Esophagus muscularis mucosa (tissue), 4 donors: ENCODE results near the gene SNCG. TPM values are rescaled to one million over a fixed set of nuclear protein-coding genes. Genes with fewer than 3 reads are reported as not detected.
"Not testable (repeated sequence)": the region's sequence is repeated elsewhere in the genome, so short reads cannot be mapped to it uniquely, and the experiment has no call there.

Source experiments
- DNase-seq: peaks from one replicate; pipeline ENCODE4 v3.0.0-alpha.2; 2017; ENCODE audit errors: extremely low spot score
- H3K27ac ChIP-seq, 4 donors: fragments of 200-600 bp; sonication (generic); replicated peaks in 1 of 4; 1 replicate in 3 of 4; 2 replicates in 1 of 4; pipeline ENCODE4 v1.5.1; 2016 to 2019; ENCODE audit warnings: mild to moderate bottlenecking in 1 of 4
- H3K27me3 ChIP-seq, 4 donors: fragments of 200-600 bp; sonication (generic); one replicate each; pipeline versions ENCODE4 v1.5.1 to v1.6.0; 2016 to 2019
- H3K36me3 ChIP-seq, 4 donors: fragments of 200-600 bp; sonication (generic); one replicate each; pipeline ENCODE4 v1.5.1; 2016 to 2019
- H3K4me1 ChIP-seq, 4 donors: fragments of 200-600 bp; sonication (generic); one replicate each; pipeline ENCODE4 v1.5.1; 2016 to 2019
- H3K4me3 ChIP-seq, 4 donors: fragments of 200-600 bp; sonication (generic); 1 replicate in 2 of 4; 2 replicates in 2 of 4; pipeline ENCODE4 v1.5.1; 2016 to 2019; ENCODE audit warnings: mild to moderate bottlenecking in 4 of 4, moderate library complexity in 1 of 4
- H3K9me3 ChIP-seq, 4 donors: fragments of 200-600 bp; sonication (generic); 1 replicate in 3 of 4; 2 replicates in 1 of 4; pipeline ENCODE4 v1.5.1; 2016 to 2019
- EP300 ChIP-seq: sonication (generic); formaldehyde crosslinking; IDR thresholded peaks from one replicate; pipeline ENCODE4 v1.6.1; 2017; ENCODE audit warnings: antibody characterized with exemption
- POLR2A ChIP-seq: fragments of 450-650 bp; IDR thresholded peaks from one replicate; pipeline ENCODE4 v1.6.1; 2017; ENCODE audit warnings: antibody characterized with exemption, moderate library complexity, mild to moderate bottlenecking, low read depth
- POLR2AphosphoS5 ChIP-seq, 2 donors: sonication (generic); formaldehyde crosslinking; IDR thresholded peaks; one replicate each; pipeline ENCODE4 v1.6.1; 2017; ENCODE audit warnings: antibody characterized with exemption in 2 of 2
- WGBS: methylation state at CpG from one replicate; pipeline ENCODE4 v1.1.5; 2018; 5-methylcytosine and 5-hydroxymethylcytosine counted together
- intact Hi-C: fragments of 100-400 bp; cut with DNase I; formaldehyde crosslinking; loops from one replicate; pipeline ENCODE4 v1.15.1; 2023
- total RNA-seq, 4 donors: library from RNA; depleted of rRNA; stranded (reverse); fragments of >200 nt; gene quantifications; one replicate each; pipeline versions ENCODE4 v1.1.0 to v1.2.1, GENCODE V29; 2016
- TF ChIP-seq, protein P1 (sequence below), 3 experiments: fragments of 200-600 bp in 2 of 3; fragments of 450-650 bp in 1 of 3; sonication (generic) in 2 of 3; IDR thresholded peaks; one replicate each; pipeline ENCODE4 v1.5.1; 2017 to 2019; ENCODE audit warnings: antibody characterized with exemption in 3 of 3, mild to moderate bottlenecking in 2 of 3, moderate library complexity in 1 of 3

The SNCG gene
- total RNA-seq, 4 donors from 2014 or later, result 13.3 to 41.6 (median 30.6) TPM

DNA sequence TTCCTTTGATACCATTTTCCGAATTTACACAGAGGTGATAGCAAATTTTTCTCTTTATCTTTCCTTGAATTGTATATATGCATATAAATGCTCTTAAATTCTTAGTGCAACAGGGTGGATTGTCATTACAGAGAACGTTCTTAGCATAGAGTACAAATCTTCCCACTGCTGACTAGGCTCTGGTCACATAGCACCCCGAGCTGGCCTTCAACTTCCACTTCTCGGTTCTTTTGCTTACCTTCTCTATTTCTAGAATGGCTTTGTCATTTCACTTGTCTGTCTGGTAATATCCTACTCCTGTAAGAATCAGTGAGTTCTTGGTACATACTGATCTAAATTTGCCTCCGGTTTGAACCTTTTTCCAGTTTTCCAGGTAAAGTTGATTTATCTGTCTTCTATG is 23.3 kb downstream of the SNCG start:
- Histone ChIP-seq H3K36me3 (peaks cover 0 to 1% (median 0%) of the 10 kb centered on the region in 4 donors), H3K4me1 (peaks cover 25 to 31% (median 29%) of the 10 kb centered on the region in 4 donors), H3K4me3 (no peak overlapping the region), H3K27me3 (no peaks in the 10 kb centered on the region), H3K27ac (no peak overlapping the region), H3K9me3 (no peaks in the 10 kb centered on the region)
- intact Hi-C loops, result no loop called here
- WGBS, result 90% methylated on average over 5 of the region's 5 CpGs
- TF ChIP-seq, protein P1, sequence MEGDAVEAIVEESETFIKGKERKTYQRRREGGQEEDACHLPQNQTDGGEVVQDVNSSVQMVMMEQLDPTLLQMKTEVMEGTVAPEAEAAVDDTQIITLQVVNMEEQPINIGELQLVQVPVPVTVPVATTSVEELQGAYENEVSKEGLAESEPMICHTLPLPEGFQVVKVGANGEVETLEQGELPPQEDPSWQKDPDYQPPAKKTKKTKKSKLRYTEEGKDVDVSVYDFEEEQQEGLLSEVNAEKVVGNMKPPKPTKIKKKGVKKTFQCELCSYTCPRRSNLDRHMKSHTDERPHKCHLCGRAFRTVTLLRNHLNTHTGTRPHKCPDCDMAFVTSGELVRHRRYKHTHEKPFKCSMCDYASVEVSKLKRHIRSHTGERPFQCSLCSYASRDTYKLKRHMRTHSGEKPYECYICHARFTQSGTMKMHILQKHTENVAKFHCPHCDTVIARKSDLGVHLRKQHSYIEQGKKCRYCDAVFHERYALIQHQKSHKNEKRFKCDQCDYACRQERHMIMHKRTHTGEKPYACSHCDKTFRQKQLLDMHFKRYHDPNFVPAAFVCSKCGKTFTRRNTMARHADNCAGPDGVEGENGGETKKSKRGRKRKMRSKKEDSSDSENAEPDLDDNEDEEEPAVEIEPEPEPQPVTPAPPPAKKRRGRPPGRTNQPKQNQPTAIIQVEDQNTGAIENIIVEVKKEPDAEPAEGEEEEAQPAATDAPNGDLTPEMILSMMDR (IDR thresholded peaks at IDR 0.05), result no peak
- TF ChIP-seq EP300 (no peak), POLR2AphosphoS5 (IDR thresholded peaks at IDR 0.05) (no peak), POLR2A (no peak)
- DNase-seq, result no peak

DNA sequence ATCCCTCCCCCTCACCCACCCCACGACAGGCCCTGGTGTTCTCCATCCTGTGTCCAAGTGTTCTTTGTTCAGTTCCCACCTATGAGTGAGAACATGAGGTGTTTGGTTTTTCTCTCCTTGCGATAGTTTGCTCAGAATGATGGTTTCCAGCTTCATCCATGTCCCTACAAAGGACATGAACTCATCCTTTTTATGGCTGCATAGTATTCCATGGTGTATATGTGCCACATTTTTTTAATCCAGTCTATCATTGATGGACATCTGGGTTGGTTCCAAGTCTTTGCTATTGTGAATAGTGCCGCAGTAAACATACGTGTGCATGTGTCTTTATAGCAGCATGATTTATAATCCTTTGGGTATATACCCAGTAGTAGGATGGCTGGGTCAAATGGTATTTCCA is 26.1 kb downstream of the SNCG start:
- H3K27me3 ChIP-seq, intact Hi-C loops, DNase-seq, H3K36me3 ChIP-seq, H3K27ac ChIP-seq, H3K4me3 ChIP-seq, H3K9me3 ChIP-seq: not testable (repeated sequence)
- peaks cover 13 to 17% (median 16%) of the 10 kb centered on the region in 4 donors for H3K4me1 ChIP-seq
- WGBS, result 99% methylated on average over 4 of the region's 4 CpGs

DNA sequence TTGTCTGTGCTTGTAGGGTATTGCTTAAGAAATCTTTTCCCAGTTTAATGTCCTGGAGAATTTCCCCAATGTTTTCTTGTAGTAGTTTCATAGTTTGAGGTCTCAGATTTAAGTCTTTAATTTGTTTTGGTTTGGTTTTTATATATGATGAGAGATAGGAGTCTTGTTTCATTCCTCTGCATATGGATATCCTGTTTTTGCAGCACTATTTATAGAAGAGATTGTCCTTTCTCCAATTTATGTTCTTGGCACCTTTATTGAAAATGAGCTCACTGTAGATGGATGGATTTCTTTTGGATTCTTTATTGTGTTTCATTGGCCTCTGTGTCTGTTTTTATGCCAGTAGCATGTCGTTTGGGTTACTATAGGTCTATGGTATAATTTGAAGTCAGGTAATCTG is 30.1 kb downstream of the SNCG start:
- no peak overlapping the region for H3K4me3 ChIP-seq
- WGBS, result 45% methylated on average over 1 of the region's 1 CpG
- TF ChIP-seq POLR2AphosphoS5 (IDR thresholded peaks at IDR 0.05) (no peak), EP300 (no peak), POLR2A (no peak)
- TF ChIP-seq, protein P1 (IDR thresholded peaks at IDR 0.05), result no peak
- H3K9me3 ChIP-seq, result no peaks in the 10 kb centered on the region
- H3K27me3 ChIP-seq, result no peaks in the 10 kb centered on the region
- no peaks in the 10 kb centered on the region for H3K4me1 ChIP-seq
- H3K36me3 ChIP-seq, result peaks cover 0 to 21% (median 7%) of the 10 kb centered on the region in 4 donors
- no peak overlapping the region for H3K27ac ChIP-seq
- intact Hi-C loops, result no loop called here
- DNase-seq, result no peak

DNA sequence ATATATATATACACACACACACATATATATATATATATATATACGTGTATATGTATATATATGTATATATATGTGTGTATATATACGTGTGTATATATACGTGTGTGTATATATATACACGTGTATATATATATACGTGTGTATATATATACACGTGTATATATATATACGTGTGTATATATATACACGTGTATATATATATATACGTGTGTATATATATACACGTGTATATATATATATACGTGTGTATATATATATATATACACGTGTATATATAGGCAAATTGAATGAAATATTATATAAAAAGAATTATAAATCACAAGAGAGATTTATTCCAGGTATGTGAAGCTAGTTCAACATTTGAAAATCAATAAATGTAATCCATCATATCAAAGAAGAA is 33.0 kb downstream of the SNCG start:
- H3K9me3 ChIP-seq, intact Hi-C loops, H3K27ac ChIP-seq, H3K4me3 ChIP-seq, H3K4me1 ChIP-seq, H3K27me3 ChIP-seq, DNase-seq: not testable (repeated sequence)
- WGBS, result 75% methylated on average over 12 of the region's 12 CpGs
- H3K36me3 ChIP-seq, result peaks cover 0 to 39% (median 13%) of the 10 kb centered on the region in 4 donors

DNA sequence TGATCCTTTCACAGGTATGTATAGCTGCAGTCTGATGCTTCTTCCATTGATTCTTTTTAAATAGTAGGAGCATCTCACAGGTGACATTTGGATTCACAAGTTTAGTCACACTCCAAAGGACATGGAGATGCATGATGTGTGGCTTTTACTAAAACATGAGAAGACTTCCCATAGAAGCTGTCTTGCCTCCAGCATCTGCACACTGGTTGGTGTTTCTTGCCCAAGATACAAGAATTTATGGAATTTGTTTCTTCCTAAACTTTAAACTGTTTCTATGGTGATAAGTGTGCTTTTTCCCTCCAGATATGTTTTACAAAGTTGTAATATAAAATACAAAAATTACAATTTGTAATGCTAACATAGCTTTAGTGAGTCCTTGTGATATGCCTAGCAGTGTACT is 34.1 kb downstream of the SNCG start:
- no peaks in the 10 kb centered on the region for H3K27me3 ChIP-seq
- intact Hi-C loops, result no loop called here
- DNase-seq, result no peak
- no peak overlapping the region for H3K4me3 ChIP-seq
- no peak overlapping the region for H3K27ac ChIP-seq
- no peak for TF ChIP-seq POLR2A
- TF ChIP-seq EP300, result no peak
- no peak for TF ChIP-seq POLR2AphosphoS5 (IDR thresholded peaks at IDR 0.05)
- TF ChIP-seq, protein P1 (IDR thresholded peaks at IDR 0.05), result no peak
- H3K4me1 ChIP-seq, result no peaks in the 10 kb centered on the region
- peaks cover 0 to 40% (median 13%) of the 10 kb centered on the region in 4 donors for H3K36me3 ChIP-seq
- H3K9me3 ChIP-seq, result no peaks in the 10 kb centered on the region

DNA sequence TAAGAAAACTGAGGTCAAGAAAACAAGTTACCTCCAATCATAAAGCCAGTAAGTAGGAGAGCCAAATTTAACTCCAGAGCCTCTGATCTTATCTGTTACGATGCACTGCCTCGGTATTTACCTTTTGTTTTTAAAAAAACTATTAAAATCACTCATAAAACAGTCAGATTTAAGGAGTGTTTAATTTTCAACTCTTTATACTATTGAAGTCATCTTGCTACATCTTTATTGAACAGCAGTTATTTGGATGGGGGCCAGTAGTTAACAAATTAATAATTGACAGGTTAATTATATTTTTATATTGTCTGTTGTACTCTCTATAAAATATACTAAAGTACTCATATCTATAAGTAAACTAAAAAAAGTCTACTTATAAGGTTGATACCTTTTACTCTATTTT is 34.5 kb downstream of the SNCG start:
- Histone ChIP-seq H3K27me3 (no peaks in the 10 kb centered on the region), H3K27ac (no peak overlapping the region), H3K4me3 (no peak overlapping the region), H3K9me3 (no peaks in the 10 kb centered on the region), H3K36me3 (peaks cover 0 to 40% (median 13%) of the 10 kb centered on the region in 4 donors), H3K4me1 (no peaks in the 10 kb centered on the region)
- TF ChIP-seq EP300 (no peak), POLR2A (no peak), POLR2AphosphoS5 (IDR thresholded peaks at IDR 0.05) (no peak)
- TF ChIP-seq, protein P1 (IDR thresholded peaks at IDR 0.05), result no peak
- DNase-seq, result no peak
- 95% methylated on average over 2 of the region's 2 CpGs for WGBS
- intact Hi-C loops, result no loop called here

DNA sequence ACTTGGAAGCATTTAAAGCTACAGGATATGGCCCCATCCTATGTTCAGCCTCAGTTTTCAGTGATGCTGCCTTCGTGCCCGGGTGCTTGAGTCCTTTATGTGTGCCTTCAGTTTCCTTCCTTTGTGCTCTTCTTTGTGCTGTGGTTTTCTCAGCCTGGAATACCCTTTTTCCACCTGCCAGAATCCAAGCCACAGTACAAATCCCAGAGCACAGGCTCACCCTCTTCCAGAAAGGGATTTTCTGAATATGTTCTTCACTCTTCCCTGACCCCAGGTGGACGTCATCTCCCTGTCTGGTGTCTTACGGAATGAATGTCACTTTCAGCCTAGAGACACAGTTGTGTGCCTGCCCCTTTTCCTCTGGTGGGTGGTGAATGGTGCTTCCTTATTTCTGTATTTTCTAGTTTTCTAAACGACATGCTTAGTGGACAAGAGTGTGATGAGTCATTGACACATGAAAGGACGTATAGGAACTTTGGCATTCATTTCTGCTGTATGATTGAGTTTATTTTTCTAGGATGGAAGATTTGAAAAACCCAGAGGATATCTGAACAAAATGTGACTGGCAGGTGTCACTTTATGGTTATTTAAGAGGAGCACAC is 41.5 kb downstream of the SNCG start:
- H3K36me3 ChIP-seq, result peaks cover 0 to 27% (median 10%) of the 10 kb centered on the region in 4 donors
- H3K27me3 ChIP-seq, H3K4me1 ChIP-seq, H3K4me3 ChIP-seq, DNase-seq, intact Hi-C loops, H3K9me3 ChIP-seq, H3K27ac ChIP-seq: not testable (repeated sequence)
- WGBS, result 70% methylated on average over 6 of the region's 6 CpGs
